Measurements from ENCODE around the gene TTLL8.

DNA sequence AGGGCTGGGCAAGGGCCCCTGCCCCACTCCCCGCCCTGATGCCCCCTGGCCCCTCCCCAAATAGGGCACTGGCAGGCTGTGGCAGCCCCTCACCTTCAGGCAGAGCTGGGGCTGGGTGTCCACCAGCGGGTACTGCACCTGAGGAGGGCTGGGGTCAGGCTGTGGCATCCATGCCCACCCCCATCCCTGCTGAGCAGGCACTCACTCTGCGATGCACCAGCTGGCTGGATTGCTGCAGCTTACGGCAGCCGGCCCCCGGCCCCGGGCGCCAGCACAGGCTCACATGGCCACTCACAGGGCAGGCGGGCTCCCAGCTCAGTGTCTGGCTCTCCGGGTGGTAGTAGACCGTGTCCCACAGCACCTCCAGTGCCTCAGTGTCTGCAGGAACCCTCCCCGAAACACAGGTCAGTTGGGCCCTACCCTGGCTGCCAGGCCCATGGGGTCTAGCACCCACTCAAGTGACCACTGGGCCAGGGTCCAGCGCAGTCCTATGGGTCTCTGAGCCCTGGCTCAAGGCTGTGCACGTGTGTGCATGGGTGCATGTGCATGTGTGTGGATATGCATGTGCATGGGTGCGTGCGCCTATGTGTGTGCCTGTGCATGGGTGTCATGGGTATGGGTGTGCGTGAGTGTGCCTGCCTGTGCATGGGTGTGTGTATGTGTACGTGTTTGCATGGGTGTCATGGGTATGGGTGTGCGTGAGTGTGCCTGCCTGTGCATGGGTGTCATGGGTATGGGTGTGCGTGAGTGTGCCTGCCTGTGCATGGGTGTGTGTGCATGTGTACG lies 60.0 kb downstream of the TTLL8 start:
- TF ChIP-seq, protein P1, sequence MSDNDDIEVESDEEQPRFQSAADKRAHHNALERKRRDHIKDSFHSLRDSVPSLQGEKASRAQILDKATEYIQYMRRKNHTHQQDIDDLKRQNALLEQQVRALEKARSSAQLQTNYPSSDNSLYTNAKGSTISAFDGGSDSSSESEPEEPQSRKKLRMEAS (IDR thresholded peaks at IDR 0.05) = no peak
- TF ChIP-seq CEBPB (IDR thresholded peaks at IDR 0.05; ENCODE audit: low read depth) = no peak

Measured in HCT116 (cell line).